Neuronal stem cell (in vitro differentiated cells): Measurements from ENCODE around the gene FOXP1.

ENCODE experiments used
- DNase-seq: peaks from one replicate; pipeline ENCODE4 v3.0.0-alpha.2; 2013; ENCODE audit warnings: low spot score
- H2AFZ ChIP-seq: one replicate; pipeline ENCODE4 v1.6.1; 2013; ENCODE audit warnings: mild to moderate bottlenecking, low read length, inconsistent platforms
- H2AK5ac ChIP-seq: 2 replicates; pipeline ENCODE4 v1.6.1; 2013; ENCODE audit warnings: low read depth, mild to moderate bottlenecking, inconsistent platforms, low read length, moderate library complexity, mixed read lengths
- H2BK120ac ChIP-seq: 2 replicates; pipeline ENCODE4 v1.6.1; 2013; ENCODE audit warnings: low read depth, mild to moderate bottlenecking, inconsistent platforms, low read length, moderate library complexity, mixed read lengths
- H2BK12ac ChIP-seq: one replicate; pipeline ENCODE4 v1.6.1; 2013; ENCODE audit warnings: low read length, inconsistent platforms
- H2BK15ac ChIP-seq: 2 replicates; pipeline ENCODE4 v1.6.1; 2013; ENCODE audit warnings: mild to moderate bottlenecking, low read length, inconsistent platforms, mixed read lengths
- H2BK5ac ChIP-seq: one replicate; pipeline ENCODE4 v1.6.1; 2013; ENCODE audit warnings: inconsistent platforms, mild to moderate bottlenecking, low read length, moderate library complexity
- H3K14ac ChIP-seq: one replicate; pipeline ENCODE4 v1.6.1; 2013; ENCODE audit warnings: low read length, inconsistent platforms
- H3K18ac ChIP-seq: 2 replicates; pipeline ENCODE4 v1.6.1; 2013; ENCODE audit warnings: low read length, inconsistent platforms
- H3K23ac ChIP-seq: 2 replicates; pipeline ENCODE4 v1.6.1; 2013; ENCODE audit warnings: low read depth, mild to moderate bottlenecking, mixed read lengths, low read length, inconsistent platforms; ENCODE audit not compliant: poor library complexity
- H3K27ac ChIP-seq: replicated peaks from 3 replicates; pipeline ENCODE4 v1.5.1; 2013; ENCODE audit warnings: low read length, inconsistent platforms
- H3K27me3 ChIP-seq, 3 experiments: 2 replicates each; pipeline ENCODE4 v1.6.1; 2013; ENCODE audit warnings: low read length in 3 of 3, mild to moderate bottlenecking in 2 of 3, inconsistent platforms in 1 of 3, low read depth in 1 of 3, mixed read lengths in 1 of 3, moderate library complexity in 1 of 3; ENCODE audit not compliant: control insufficient read depth in 3 of 3, insufficient read depth in 3 of 3
- H3K36me3 ChIP-seq, 2 donors: replicated peaks in 1 of 2; 2 replicates each; pipeline ENCODE4 v1.6.1; 2013; ENCODE audit warnings: low read length in 2 of 2; ENCODE audit not compliant: control insufficient read depth in 2 of 2, insufficient read depth in 2 of 2
- H3K4ac ChIP-seq: 2 replicates; pipeline ENCODE4 v1.6.1; 2013; ENCODE audit warnings: inconsistent platforms, mild to moderate bottlenecking, low read length, moderate library complexity
- H3K4me1 ChIP-seq, 2 donors: 1 replicate in 1 of 2; 2 replicates in 1 of 2; pipeline ENCODE4 v1.6.1; 2013; ENCODE audit warnings: low read length in 2 of 2, low read depth in 1 of 2; ENCODE audit not compliant: control insufficient read depth in 2 of 2, insufficient read depth in 1 of 2
- H3K4me2 ChIP-seq: one replicate; pipeline ENCODE4 v1.6.1; 2013; ENCODE audit warnings: mild to moderate bottlenecking, low read length, inconsistent platforms; ENCODE audit not compliant: insufficient read depth, poor library complexity, severe bottlenecking
- H3K4me3 ChIP-seq, 2 donors: 2 replicates each; pipeline ENCODE4 v1.5.1; 2013; ENCODE audit warnings: low read length in 2 of 2, mild to moderate bottlenecking in 2 of 2, inconsistent platforms in 1 of 2, moderate library complexity in 1 of 2
- H3K79me1 ChIP-seq: one replicate; pipeline ENCODE4 v1.6.1; 2013; ENCODE audit warnings: low read depth, mild to moderate bottlenecking, inconsistent platforms, low read length, moderate library complexity
- H3K9ac ChIP-seq: one replicate; pipeline ENCODE4 v1.6.1; 2013; ENCODE audit warnings: mild to moderate bottlenecking, low read depth, low read length, inconsistent platforms; ENCODE audit not compliant: poor library complexity
- H3K9me3 ChIP-seq, 2 donors: replicated peaks in 1 of 2; 2 replicates each; pipeline versions ENCODE3 to v1.6.1; 2013; ENCODE audit warnings: low read length in 2 of 2, mild to moderate bottlenecking in 2 of 2, inconsistent platforms in 1 of 2, low read depth in 1 of 2, mixed read lengths in 1 of 2, moderate library complexity in 1 of 2; ENCODE audit not compliant: control insufficient read depth in 2 of 2, insufficient read depth in 1 of 2
- H4K8ac ChIP-seq: one replicate; pipeline ENCODE4 v1.6.1; 2013; ENCODE audit warnings: low read depth, mild to moderate bottlenecking, inconsistent platforms, low read length, moderate library complexity
- H4K91ac ChIP-seq: one replicate; pipeline ENCODE4 v1.6.1; 2013; ENCODE audit warnings: low read length, low read depth, mild to moderate bottlenecking, inconsistent platforms; ENCODE audit not compliant: poor library complexity
- WGBS, 2 donors: extraction: QIAGEN DNeasy Blood & Tissue Kit; methylation state at CpG; one replicate each; pipeline ENCODE4 v1.1.7; 2013; ENCODE audit warnings: missing lambda C conversion rate in 2 of 2, mixed read lengths in 1 of 2; ENCODE audit not compliant: insufficient read length in 2 of 2, insufficient replicate concordance in 1 of 2; ENCODE audit errors: extremely low coverage in 2 of 2; 5-methylcytosine and 5-hydroxymethylcytosine counted together

The FOXP1 gene

GRCh38 chr3:71489315-71489761, 94.2 kb downstream of the FOXP1 start:
- H2BK5ac ChIP-seq, result no peak overlapping the region
- DNase-seq, result no peak
- no peak overlapping the region for H3K4ac ChIP-seq
- H4K91ac ChIP-seq, result no peak overlapping the region
- no peak overlapping the region for H2AFZ ChIP-seq
- no peak overlapping the region for H2AK5ac ChIP-seq
- no peak overlapping the region for H2BK15ac ChIP-seq
- H3K4me2 ChIP-seq, result no peak overlapping the region
- no peaks in the 10 kb centered on the region for H3K4me1 ChIP-seq
- H2BK120ac ChIP-seq, result no peak overlapping the region
- no peak overlapping the region for H2BK12ac ChIP-seq
- H3K79me1 ChIP-seq, result peaks cover 2% of the 10 kb centered on the region
- no peak overlapping the region for H3K9ac ChIP-seq
- no peaks in the 10 kb centered on the region for H3K27me3 ChIP-seq
- no peak overlapping the region for H3K4me3 ChIP-seq
- WGBS, 2 donors, result no CpG with 5 or more reads among the region's 9 CpGs
- no peak overlapping the region for H4K8ac ChIP-seq
- peaks cover 0 to 6% of the 10 kb centered on the region in 2 donors for H3K36me3 ChIP-seq
- no peak overlapping the region for H3K23ac ChIP-seq
- H3K9me3 ChIP-seq, result peaks cover 7 to 15% of the 10 kb centered on the region in 2 donors
- no peak overlapping the region for H3K14ac ChIP-seq
- no peak overlapping the region for H3K27ac ChIP-seq
- H3K18ac ChIP-seq, result no peak overlapping the region

GRCh38 chr3:71488882-71489281, 94.6 kb downstream of the FOXP1 start:
- no peaks in the 10 kb centered on the region for H3K4me1 ChIP-seq
- H3K4me2 ChIP-seq, result no peak overlapping the region
- DNase-seq, result no peak
- no peak overlapping the region for H2BK5ac ChIP-seq
- H3K9ac ChIP-seq, result no peak overlapping the region
- H3K36me3 ChIP-seq, result peaks cover 0 to 6% of the 10 kb centered on the region in 2 donors
- H4K8ac ChIP-seq, result no peak overlapping the region
- H3K27ac ChIP-seq, result no peak overlapping the region
- H4K91ac ChIP-seq, result no peak overlapping the region
- H2BK12ac ChIP-seq, result no peak overlapping the region
- WGBS, 2 donors, result no CpG with 5 or more reads among the region's 9 CpGs
- H2AK5ac ChIP-seq, result no peak overlapping the region
- H3K14ac ChIP-seq, result no peak overlapping the region
- no peak overlapping the region for H2BK120ac ChIP-seq
- no peak overlapping the region for H3K4ac ChIP-seq
- H3K23ac ChIP-seq, result no peak overlapping the region
- no peak overlapping the region for H2AFZ ChIP-seq
- H3K79me1 ChIP-seq, result peaks cover 2% of the 10 kb centered on the region
- H3K18ac ChIP-seq, result no peak overlapping the region
- no peak overlapping the region for H3K4me3 ChIP-seq
- H3K27me3 ChIP-seq, result no peaks in the 10 kb centered on the region
- peaks cover 7 to 15% of the 10 kb centered on the region in 2 donors for H3K9me3 ChIP-seq
- H2BK15ac ChIP-seq, result no peak overlapping the region

- H3K27ac ChIP-seq, result no peak overlapping the region
- H3K9me3 ChIP-seq, result peaks cover 7 to 15% of the 10 kb centered on the region in 2 donors
- no CpG with 5 or more reads among the region's 6 CpGs for whole genome bisulfite sequencing, 2 donors
- peaks cover 0 to 6% of the 10 kb centered on the region in 2 donors for H3K36me3 ChIP-seq
- H2BK5ac ChIP-seq, result no peak overlapping the region
- H3K4me3 ChIP-seq, result no peak overlapping the region
- no peak overlapping the region for H2AFZ ChIP-seq
- no peaks in the 10 kb centered on the region for H3K27me3 ChIP-seq
- no peak for DNase-seq
- no peak overlapping the region for H3K9ac ChIP-seq
- H3K79me1 ChIP-seq, result peaks cover 2% of the 10 kb centered on the region
- H3K4me2 ChIP-seq, result no peak overlapping the region
- no peak overlapping the region for H2BK12ac ChIP-seq
- no peak overlapping the region for H2AK5ac ChIP-seq
- no peak overlapping the region for H3K14ac ChIP-seq
- H3K23ac ChIP-seq, result no peak overlapping the region
- H2BK15ac ChIP-seq, result no peak overlapping the region
- no peak overlapping the region for H3K18ac ChIP-seq
- H4K91ac ChIP-seq, result no peak overlapping the region
- H4K8ac ChIP-seq, result no peak overlapping the region
- no peak overlapping the region for H3K4ac ChIP-seq
- no peaks in the 10 kb centered on the region for H3K4me1 ChIP-seq
- no peak overlapping the region for H2BK120ac ChIP-seq
These were observed 95.1 kb downstream of the FOXP1 start for GRCh38 chr3:71488391-71488809.

GRCh38 chr3:71487418-71487817, 96.1 kb downstream of the FOXP1 start:
- Histone ChIP-seq H3K23ac (no peak overlapping the region), H2AK5ac (no peak overlapping the region), H2BK5ac (no peak overlapping the region), H2AFZ (no peak overlapping the region), H3K14ac (no peak overlapping the region), H4K8ac (no peak overlapping the region), H3K4ac (no peak overlapping the region), H2BK12ac (no peak overlapping the region), H3K27ac (no peak overlapping the region), H3K4me1 (no peaks in the 10 kb centered on the region), H3K4me2 (no peak overlapping the region), H3K18ac (no peak overlapping the region), H3K36me3 (peaks cover 0 to 4% of the 10 kb centered on the region in 2 donors), H4K91ac (no peak overlapping the region), H3K9ac (no peak overlapping the region), H3K9me3 (peaks cover 5 to 15% of the 10 kb centered on the region in 2 donors), H3K79me1 (peaks cover 2% of the 10 kb centered on the region), H3K4me3 (no peak overlapping the region), H2BK120ac (no peak overlapping the region), H3K27me3 (no peaks in the 10 kb centered on the region), H2BK15ac (no peak overlapping the region)
- DNase-seq, result no peak
- no CpG with 5 or more reads among the region's 5 CpGs for WGBS, 2 donors
